Measurements from ENCODE around the gene RABIF.
"Not testable (repeated sequence)": the region's sequence is repeated elsewhere in the genome, so short reads cannot be mapped to it uniquely, and the experiment has no call there.

RABIF gene

DNA sequence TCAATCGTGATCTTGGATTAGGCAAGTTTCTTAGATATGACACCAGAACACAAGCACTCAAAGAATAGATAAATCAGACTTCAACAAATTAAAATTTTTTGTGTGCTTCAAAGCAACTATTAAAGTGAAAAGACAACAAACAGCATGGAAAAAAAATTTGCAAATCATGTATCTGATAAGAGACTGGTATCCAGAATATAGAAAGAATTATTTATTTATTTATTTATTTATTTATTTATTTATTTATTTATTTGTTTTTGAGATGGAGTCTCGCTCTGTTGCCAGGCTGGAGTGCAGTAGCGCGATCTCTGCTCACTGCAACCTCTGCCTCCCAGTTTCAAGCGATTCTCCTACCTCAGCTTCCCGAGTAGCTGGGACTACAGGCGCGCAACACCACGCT is 59.7 kb downstream of the RABIF start:
- not testable (repeated sequence) for DNase-seq
